ENCODE data around the gene TMEM220.
A peak's percentile ranks its signal among the peaks of the same experiment; 100 is the strongest.

The TMEM220 gene

GRCh38 chr17:10687499-10687898 lies 42.3 kb downstream of the TMEM220 start:
- no peak for TF ChIP-seq CTCF (IDR thresholded peaks at IDR 0.05; ENCODE audit: low read depth, low read length, missing control alignments)
- H3K4me3 ChIP-seq (ENCODE audit: low read depth, low read length) = no peak overlapping the region
- DNase-seq (ENCODE audit: low read depth) = no peak
- in situ Hi-C loops (cut with HindIII; ENCODE audit: low sequenced_read_pairs) = no loop called here

DNA sequence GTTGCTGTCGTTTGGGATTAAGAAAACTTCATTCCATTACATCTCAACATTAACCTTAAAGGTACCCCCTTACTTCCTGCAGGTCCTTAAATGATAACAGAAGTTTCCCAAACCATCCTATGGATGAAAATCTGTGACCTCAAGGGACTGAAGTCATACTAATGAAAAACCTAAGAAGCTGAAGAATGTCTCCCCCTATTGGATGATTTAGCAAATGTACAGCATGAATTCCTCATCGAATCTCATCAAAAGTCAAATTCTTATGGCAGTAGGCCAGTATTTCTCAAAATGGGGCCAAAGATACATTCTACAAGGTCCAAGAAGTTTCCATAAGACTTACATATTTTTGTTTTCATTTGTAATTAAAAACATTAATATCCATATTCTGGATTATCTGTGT lies 46.0 kb downstream of the TMEM220 start:
- TF ChIP-seq CTCF (IDR thresholded peaks at IDR 0.05; ENCODE audit: low read depth, low read length, missing control alignments) = peak; percentile 50
- no peak for DNase-seq (ENCODE audit: low read depth)
- H3K4me3 ChIP-seq (ENCODE audit: low read depth, low read length) = no peak overlapping the region
- in situ Hi-C loops (cut with HindIII; ENCODE audit: low sequenced_read_pairs) = no loop called here

DNA sequence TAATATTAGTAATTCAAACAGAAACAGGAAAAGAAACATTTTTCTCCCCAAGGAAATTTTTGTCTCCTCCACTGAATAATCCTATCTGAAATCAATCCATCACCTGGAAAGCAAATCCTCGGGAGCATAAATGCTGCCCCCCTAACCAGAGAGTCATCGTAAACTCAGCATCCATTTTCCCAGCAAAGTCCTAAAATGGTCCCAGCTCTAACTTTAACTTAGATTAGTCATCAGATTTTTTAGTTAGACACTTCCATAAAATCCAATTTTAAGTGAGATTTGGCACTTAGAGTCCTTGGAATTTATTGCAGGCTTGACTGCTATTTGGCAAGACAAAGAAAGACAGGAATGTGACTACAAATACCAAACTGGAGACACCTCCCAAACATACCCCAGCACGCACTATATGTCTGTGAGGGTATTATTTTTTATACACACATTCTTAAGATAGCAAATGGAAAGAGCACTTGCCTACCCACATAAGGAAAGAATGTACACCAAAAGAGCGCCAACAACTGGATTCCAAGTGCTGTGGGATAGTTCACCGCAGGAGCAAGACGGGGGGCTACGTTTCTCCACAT lies 47.9 kb downstream of the TMEM220 start:
- H3K4me3 ChIP-seq (ENCODE audit: low read depth, low read length) = no peak overlapping the region
- no peak for DNase-seq (ENCODE audit: low read depth)
- in situ Hi-C loops (cut with HindIII; ENCODE audit: low sequenced_read_pairs) = no loop called here
- TF ChIP-seq CTCF (IDR thresholded peaks at IDR 0.05; ENCODE audit: low read depth, low read length, missing control alignments) = no peak

- TF ChIP-seq CTCF (IDR thresholded peaks at IDR 0.05; ENCODE audit: low read depth, low read length, missing control alignments) = no peak
- in situ Hi-C loops (cut with HindIII; ENCODE audit: low sequenced_read_pairs) = no loop called here
- no peak for DNase-seq (ENCODE audit: low read depth)
- H3K4me3 ChIP-seq (ENCODE audit: low read depth, low read length) = no peak overlapping the region
These were observed 55.1 kb downstream of the TMEM220 start for GRCh38 chr17:10674704-10675103.

GRCh38 chr17:10673312-10673711 lies 56.5 kb downstream of the TMEM220 start:
- no peak for TF ChIP-seq CTCF (IDR thresholded peaks at IDR 0.05; ENCODE audit: low read depth, low read length, missing control alignments)
- in situ Hi-C loops (cut with HindIII; ENCODE audit: low sequenced_read_pairs) = no loop called here
- no peak for DNase-seq (ENCODE audit: low read depth)

DNA sequence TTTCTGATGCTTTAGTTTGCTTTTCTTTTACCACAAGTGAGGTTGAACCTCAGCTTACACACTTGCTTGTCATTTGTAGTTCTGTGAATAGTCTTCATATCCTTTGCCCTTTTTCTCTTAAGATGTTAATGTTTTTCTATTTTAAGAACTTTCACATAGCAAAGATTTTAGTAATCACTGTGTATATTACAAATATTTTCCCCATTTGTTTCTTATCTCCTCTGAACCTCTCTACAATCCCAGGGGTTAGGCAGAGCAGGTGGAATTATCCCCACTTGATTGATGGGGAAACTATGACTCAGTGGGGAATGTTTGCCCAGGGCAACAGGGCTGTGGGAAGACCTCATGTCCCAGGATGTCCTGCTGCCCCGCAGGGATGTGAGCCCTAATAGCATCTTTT lies 61.0 kb downstream of the TMEM220 start:
- no peak for TF ChIP-seq CTCF (IDR thresholded peaks at IDR 0.05; ENCODE audit: low read depth, low read length, missing control alignments)
- no peak overlapping the region for H3K4me3 ChIP-seq (ENCODE audit: low read depth, low read length)
- no peak for DNase-seq (ENCODE audit: low read depth)
- in situ Hi-C loops (cut with HindIII; ENCODE audit: low sequenced_read_pairs) = no loop called here

More at GRCh38 chr17:10673312-10673711, 56.5 kb downstream of the TMEM220 start:
- H3K4me3 ChIP-seq (ENCODE audit: low read depth, low read length) = no peak overlapping the region

Data from astrocyte of the cerebellum (primary cell).